ENCODE data around the gene PIGU.
A peak's percentile ranks its signal among the peaks of the same experiment; 100 is the strongest.
"Not testable (repeated sequence)": the region's sequence is repeated elsewhere in the genome, so short reads cannot be mapped to it uniquely, and the experiment has no call there.

Gene PIGU

GRCh38 chr20:34618676-34619075 lies 58.2 kb downstream of the PIGU start:
- peak overlapping the region; percentile 28 for H3K27ac ChIP-seq (replicated peaks)
- peak in 1 of 2 experiments; percentile 19 for DNase-seq (ENCODE audit: low read depth in 1 of 2, low spot score in 1 of 2)
- no peak for TF ChIP-seq CTCF (IDR thresholded peaks at IDR 0.05; ENCODE audit: insufficient read depth, low read length)
- TF ChIP-seq SPI1 (IDR thresholded peaks at IDR 0.05; ENCODE audit: borderline replicate concordance, low read depth): peak; percentile 40; the same call in 1 of the 2 replicates
- H3K4me3 ChIP-seq (replicated peaks; ENCODE audit: insufficient read depth, low read length): no peak overlapping the region
- no peaks in the 10 kb centered on the region for H3K27me3 ChIP-seq (ENCODE audit: insufficient read depth, poor library complexity, severe bottlenecking)

GRCh38 chr20:34616913-34617312 lies 60.0 kb downstream of the PIGU start:
- not testable (repeated sequence) for DNase-seq (ENCODE audit: low read depth in 1 of 2, low spot score in 1 of 2); H3K27me3 ChIP-seq (ENCODE audit: insufficient read depth, poor library complexity, severe bottlenecking); H3K4me3 ChIP-seq (replicated peaks; ENCODE audit: insufficient read depth, low read length); H3K27ac ChIP-seq (replicated peaks)

DNA sequence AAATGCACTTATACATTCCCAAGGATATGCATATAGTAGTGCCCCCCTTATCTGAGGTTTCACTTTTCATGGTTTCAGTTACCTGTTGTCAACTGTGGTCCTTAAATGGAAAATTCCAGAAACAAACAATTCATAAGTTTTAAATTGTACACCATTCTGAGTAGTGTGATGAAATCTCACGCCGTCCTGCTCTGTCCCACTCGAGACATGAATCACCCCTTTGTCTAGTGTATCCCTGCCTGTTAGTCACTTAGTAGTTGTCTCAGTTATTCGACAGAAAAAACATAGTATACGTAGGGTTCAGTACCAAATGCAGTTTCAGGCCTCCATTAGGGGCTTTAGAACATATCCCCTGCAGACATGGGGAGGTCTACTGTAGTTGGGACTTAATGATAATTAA lies 61.4 kb downstream of the PIGU start:
- no peak overlapping the region for H3K4me3 ChIP-seq (replicated peaks; ENCODE audit: insufficient read depth, low read length)
- no peak overlapping the region for H3K27ac ChIP-seq (replicated peaks)
- H3K27me3 ChIP-seq (ENCODE audit: insufficient read depth, poor library complexity, severe bottlenecking): no peaks in the 10 kb centered on the region
- TF ChIP-seq POLR2AphosphoS5 (IDR thresholded peaks at IDR 0.05; ENCODE audit: low read depth) (no peak), GABPA (IDR thresholded peaks at IDR 0.05; ENCODE audit: low read depth) (no peak), SPI1 (IDR thresholded peaks at IDR 0.05; ENCODE audit: borderline replicate concordance, low read depth) (no peak), CTCF (IDR thresholded peaks at IDR 0.05; ENCODE audit: insufficient read depth, low read length) (no peak), REST (IDR thresholded peaks at IDR 0.05; ENCODE audit: insufficient replicate concordance, low read depth) (no peak)
- DNase-seq (ENCODE audit: low read depth in 1 of 2, low spot score in 1 of 2): no peak

- H3K27ac ChIP-seq (replicated peaks); DNase-seq (ENCODE audit: low read depth in 1 of 2, low spot score in 1 of 2): not testable (repeated sequence)
Observed at GRCh38 chr20:34611976-34612375, 64.9 kb downstream of the PIGU start.

GRCh38 chr20:34607066-34607465 lies 69.8 kb downstream of the PIGU start:
- DNase-seq (ENCODE audit: low read depth in 1 of 2, low spot score in 1 of 2): no peak
- no peak for TF ChIP-seq POLR2AphosphoS5 (IDR thresholded peaks at IDR 0.05; ENCODE audit: low read depth)
- TF ChIP-seq CTCF (IDR thresholded peaks at IDR 0.05; ENCODE audit: insufficient read depth, low read length): no peak
- no peak for TF ChIP-seq SPI1 (IDR thresholded peaks at IDR 0.05; ENCODE audit: borderline replicate concordance, low read depth)
- no peak for TF ChIP-seq REST (IDR thresholded peaks at IDR 0.05; ENCODE audit: insufficient replicate concordance, low read depth)
- no peak for TF ChIP-seq GABPA (IDR thresholded peaks at IDR 0.05; ENCODE audit: low read depth)
- Histone ChIP-seq H3K27me3 (ENCODE audit: insufficient read depth, poor library complexity, severe bottlenecking) (no peaks in the 10 kb centered on the region), H3K4me3 (replicated peaks; ENCODE audit: insufficient read depth, low read length) (no peak overlapping the region), H3K27ac (replicated peaks) (no peak overlapping the region)

More at GRCh38 chr20:34611976-34612375, 64.9 kb downstream of the PIGU start:
- not testable (repeated sequence) for H3K4me3 ChIP-seq (replicated peaks; ENCODE audit: insufficient read depth, low read length); H3K27me3 ChIP-seq (ENCODE audit: insufficient read depth, poor library complexity, severe bottlenecking)

Data from HL-60 (cell line).